HG02885 (cell line): Measurements from ENCODE around the gene TMEM54.

ENCODE experiments used
- ATAC-seq: cut with Tn5 transposase; IDR thresholded peaks from one replicate; pipeline ENCODE4 v1.9.1; 2021; ENCODE audit warnings: mild to moderate bottlenecking; ENCODE audit not compliant: unreplicated experiment, poor library complexity

TMEM54 gene

GRCh38 chr1:32883338-32884031, 17.7 kb downstream of the TMEM54 start:
- no peak for ATAC-seq

GRCh38 chr1:32881871-32882850, 19.0 kb downstream of the TMEM54 start:
- no peak for ATAC-seq

GRCh38 chr1:32881291-32881690, 19.9 kb downstream of the TMEM54 start:
- ATAC-seq = no peak

- ATAC-seq = no peak
These were observed 22.6 kb downstream of the TMEM54 start for GRCh38 chr1:32878637-32879041.

- ATAC-seq = no peak
These were observed 23.0 kb downstream of the TMEM54 start for GRCh38 chr1:32878183-32878582.

GRCh38 chr1:32877211-32878110, 23.7 kb downstream of the TMEM54 start:
- ATAC-seq = no peak

GRCh38 chr1:32876341-32877210, 24.6 kb downstream of the TMEM54 start:
- ATAC-seq = peak; percentile 45

DNA sequence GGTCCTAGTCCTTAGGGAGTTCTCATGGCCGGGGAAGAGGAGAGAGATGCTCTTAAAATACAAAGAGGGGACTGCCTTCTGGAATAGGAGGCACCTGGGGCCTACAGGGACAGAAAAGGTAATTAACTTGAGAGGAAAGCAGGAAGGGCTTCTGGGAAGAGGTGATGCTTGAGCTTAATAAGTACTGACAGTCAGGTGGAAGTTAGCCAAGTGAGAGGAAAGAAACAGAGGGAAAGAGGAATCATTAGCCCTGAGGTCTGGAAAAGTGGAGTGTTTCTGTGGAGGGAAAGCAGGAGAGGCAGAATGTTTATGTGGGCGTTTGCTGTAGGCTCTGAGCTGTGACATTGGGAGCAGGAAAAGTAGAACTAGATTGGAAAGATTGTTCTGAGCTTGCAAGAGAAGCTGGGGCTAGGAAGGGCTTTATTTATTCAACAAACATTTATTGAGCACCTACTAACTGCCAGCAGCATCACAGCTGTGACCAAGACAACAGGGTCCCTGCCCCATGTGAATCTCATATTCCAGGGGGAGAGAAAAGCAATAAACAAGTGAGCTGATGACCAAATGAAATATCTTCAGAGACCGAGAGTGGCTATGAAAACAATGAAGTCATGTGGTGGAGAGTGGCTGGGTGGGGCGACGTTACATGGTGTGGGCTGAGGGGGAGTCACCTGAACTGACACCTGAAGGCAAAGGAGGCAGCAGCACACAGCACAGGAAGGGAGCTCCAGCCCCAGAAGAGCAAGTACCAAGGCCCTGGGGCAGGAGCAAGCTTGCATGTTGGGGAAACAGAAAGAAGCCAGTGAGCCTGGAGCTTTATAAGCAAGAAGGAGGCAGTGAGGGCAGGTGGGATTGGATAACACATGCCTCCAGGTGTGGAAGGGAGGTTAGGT, 26.1 kb downstream of the TMEM54 start:
- ATAC-seq = no peak

DNA sequence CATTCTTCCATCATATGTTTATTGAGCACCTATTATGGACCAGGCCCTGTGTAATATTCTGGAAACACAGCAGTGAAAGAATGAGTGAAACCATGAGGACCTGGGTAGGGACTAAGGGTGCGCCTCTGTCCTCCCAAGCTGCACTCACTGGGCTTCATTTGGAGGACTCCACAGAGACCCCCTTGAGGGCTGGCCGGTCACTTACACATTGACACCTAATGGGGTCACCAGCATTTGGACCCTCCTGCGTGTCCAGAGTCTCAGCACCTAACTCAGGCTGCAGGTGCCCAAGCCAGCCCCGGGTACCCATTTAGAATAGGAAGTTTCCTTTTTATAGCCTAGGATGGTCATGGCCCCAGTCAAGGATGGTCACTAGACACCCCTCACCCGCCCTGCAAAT, 27.7 kb downstream of the TMEM54 start:
- no peak for ATAC-seq

GRCh38 chr1:32872192-32872460, 29.1 kb downstream of the TMEM54 start:
- ATAC-seq = no peak

- no peak for ATAC-seq
These were observed 29.6 kb downstream of the TMEM54 start for GRCh38 chr1:32871364-32872191.

DNA sequence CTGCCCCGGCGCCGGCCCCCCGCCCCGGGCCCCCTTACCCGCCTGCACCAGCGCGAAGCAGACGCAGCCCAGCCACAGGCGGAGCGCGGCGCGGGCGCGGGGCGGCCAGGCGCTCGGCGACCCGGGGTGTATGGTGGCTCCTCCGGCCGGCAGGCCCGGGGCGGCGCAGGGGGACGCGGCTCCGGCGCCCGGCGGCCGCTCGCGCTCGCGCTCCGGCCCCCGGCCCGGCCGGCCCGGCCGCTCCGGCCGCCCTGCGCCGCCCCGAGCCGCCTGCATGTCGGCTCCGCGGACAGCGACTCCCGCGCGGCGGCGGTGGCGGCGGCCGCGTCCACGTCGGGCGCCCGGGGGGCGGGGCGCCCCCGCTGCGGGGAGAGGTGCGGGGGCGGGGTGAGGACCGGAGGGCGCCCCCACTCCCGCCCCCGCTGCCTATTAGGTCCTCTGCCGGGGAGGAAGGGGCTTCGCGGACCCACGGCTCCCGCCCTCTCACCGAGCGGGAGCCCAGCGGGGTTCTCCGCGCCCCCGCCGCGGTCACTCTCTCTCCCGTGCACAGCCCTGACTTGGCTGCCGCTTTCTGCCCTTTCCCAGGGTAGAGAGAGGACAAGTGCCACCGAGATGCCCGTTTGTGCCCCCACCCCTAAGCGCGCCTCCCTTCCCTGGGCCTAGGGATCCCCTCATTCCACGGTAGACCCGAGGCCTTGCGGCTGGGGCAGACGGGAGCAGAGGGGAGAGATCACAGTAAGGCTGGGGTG, 30.4 kb downstream of the TMEM54 start, which contains the start of gene FNDC5:
Gene FNDC5 (minus strand): TSS at position 298 of the 749 bp plus-strand sequence.
- no peak for ATAC-seq

DNA sequence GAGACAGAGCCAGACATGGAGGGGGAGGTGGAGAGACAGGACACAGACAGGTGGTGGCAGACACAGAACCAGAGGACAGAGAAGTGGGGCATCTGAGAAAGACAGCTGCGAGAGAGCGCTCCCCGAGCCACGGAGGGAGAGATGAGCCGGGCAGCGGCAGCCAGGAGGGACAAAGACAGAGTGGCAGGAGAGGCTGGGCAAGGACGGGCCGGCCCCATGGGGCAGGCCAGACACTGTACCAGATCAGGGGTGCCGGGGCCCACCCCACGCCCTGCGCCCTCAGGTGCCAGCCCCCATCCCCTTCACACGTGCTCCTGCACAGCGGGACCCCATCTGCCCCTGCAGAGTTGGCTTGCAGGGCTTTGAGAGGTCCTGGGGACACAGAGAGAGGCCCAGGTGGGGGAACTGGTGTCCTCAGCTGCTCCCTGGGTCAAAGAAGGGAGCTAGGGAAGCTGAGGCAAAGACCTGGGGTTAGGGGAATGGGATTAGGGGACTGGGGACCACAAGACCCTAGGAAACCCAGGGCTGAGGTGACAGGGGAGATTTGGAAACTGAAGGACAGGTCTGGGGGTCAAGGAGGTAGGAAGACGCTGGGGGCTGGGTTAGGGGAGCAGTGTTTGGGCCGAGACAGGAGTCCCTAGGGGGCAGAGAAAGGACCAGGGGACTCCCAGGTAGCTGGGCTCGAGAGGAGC, 31.1 kb downstream of the TMEM54 start:
- no peak for ATAC-seq

DNA sequence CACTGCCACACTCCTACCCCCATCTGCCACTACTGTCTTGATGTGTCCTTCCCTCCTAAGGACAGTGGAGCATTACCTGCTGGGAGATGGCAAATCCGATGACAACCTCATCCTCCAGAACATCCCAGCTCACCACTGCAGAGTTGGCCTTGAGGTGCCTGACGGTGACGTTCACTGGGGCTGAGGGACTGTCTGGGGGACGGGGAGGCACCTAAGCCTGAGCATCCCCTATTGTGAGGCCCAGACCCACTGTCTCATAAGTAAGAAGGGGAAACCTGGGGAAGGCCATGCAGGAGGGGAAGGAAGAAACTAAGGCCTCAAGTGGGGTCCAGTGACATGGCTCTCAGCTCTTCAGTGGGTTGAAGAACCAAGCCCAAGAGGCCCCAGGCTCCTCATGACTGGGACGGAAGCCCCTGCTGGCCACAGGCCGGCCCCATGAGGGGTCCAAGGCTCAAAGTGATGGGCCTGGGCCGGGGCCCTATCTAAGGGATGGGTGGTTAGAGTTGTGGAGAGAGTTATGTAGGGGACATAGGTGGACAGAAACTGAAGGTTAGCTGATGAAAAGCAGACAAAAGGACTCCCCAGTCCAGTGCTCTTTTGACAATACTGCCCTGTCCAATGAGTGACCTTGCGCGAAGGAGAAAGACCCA, 32.3 kb downstream of the TMEM54 start:
- no peak for ATAC-seq

- no peak for ATAC-seq
These were observed 33.1 kb downstream of the TMEM54 start for GRCh38 chr1:32868085-32868484.

DNA sequence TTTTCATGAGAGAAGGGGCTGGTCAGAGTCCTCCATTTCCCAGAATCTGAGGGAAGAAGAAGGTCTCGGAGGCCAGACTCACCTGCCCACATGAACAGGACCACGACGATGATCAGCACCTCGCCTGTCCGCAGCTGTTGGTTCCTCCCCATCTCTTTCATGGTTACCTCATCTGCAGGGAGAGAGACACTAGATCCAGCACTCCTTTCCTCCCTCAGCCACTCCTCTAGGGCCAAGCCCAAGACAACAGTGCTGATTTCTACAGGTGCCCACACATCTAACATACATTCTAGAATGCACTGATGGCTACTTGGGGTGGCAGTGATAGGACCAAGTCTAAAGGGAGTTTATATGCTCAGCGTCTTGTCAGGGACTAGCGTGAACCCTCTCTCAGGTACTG, 33.5 kb downstream of the TMEM54 start:
- ATAC-seq = no peak
